CD8-positive, alpha-beta memory T cell (primary cell): Measurements from ENCODE around the gene EDNRA. TPM values are rescaled to one million over a fixed set of nuclear protein-coding genes. Genes with fewer than 3 reads are reported as not detected.

Experiments
- polyA plus RNA-seq: library from polyadenylated mRNA; unstranded; fragments of 300-500 nt; fragmentation: Illumina TruSeq; gene quantifications from one replicate; pipeline ENCODE4 v1.2.3, GENCODE V29; 2021
- total RNA-seq, 2 experiments: library from RNA; stranded (reverse); gene quantifications; one replicate each; pipeline ENCODE4 v1.2.3, GENCODE V29; 2021

The EDNRA gene
- total and polyA plus RNA-seq, 3 experiments from 2014 or later: not detected

Other genes with a start within 250 kb of the EDNRA start
- 10 to 100 TPM; 31.6 to 35.9 TPM for gene TMEM184C, start 136.3 kb downstream of the EDNRA start, total RNA-seq
- 26.8 TPM for gene TMEM184C, start 136.3 kb downstream of the EDNRA start, polyA plus RNA-seq
- gene PRMT9, start 203.1 kb downstream of the EDNRA start, total RNA-seq: 1 to 10 TPM; 5.5 to 6.9 TPM
- 5.9 TPM for gene PRMT9, start 203.1 kb downstream of the EDNRA start, polyA plus RNA-seq